H9 (cell line): ENCODE data around the gene GNB1L. TPM values are rescaled to one million over a fixed set of nuclear protein-coding genes. Genes with fewer than 3 reads are reported as not detected.

ENCODE experiments used
- DNase-seq: peaks from one replicate; pipeline ENCODE4 v3.0.0-alpha.2; 2017
- H2AFZ ChIP-seq: one replicate; pipeline ENCODE4 v1.6.1; 2013; ENCODE audit warnings: mild to moderate bottlenecking, low read length, control low read depth, moderate library complexity
- H2AK5ac ChIP-seq: 2 replicates; pipeline ENCODE4 v1.6.1; 2013; ENCODE audit warnings: low read length, control low read depth, mixed read lengths; ENCODE audit not compliant: insufficient read length
- H2BK120ac ChIP-seq: one replicate; pipeline ENCODE4 v1.6.1; 2013; ENCODE audit warnings: low read depth, mild to moderate bottlenecking, low read length, control low read depth, inconsistent platforms; ENCODE audit not compliant: poor library complexity, severe bottlenecking
- H2BK12ac ChIP-seq: 2 replicates; pipeline ENCODE4 v1.6.1; 2013; ENCODE audit warnings: low read length, control low read depth, mixed read lengths, low read depth; ENCODE audit not compliant: insufficient read length
- H2BK15ac ChIP-seq: 2 replicates; pipeline ENCODE4 v1.6.1; 2013; ENCODE audit warnings: low read depth, low read length, control low read depth
- H2BK20ac ChIP-seq: one replicate; pipeline ENCODE4 v1.6.1; 2013; ENCODE audit warnings: low read depth, mild to moderate bottlenecking, low read length, control low read depth, inconsistent platforms; ENCODE audit not compliant: poor library complexity, severe bottlenecking
- H2BK5ac ChIP-seq: 2 replicates; pipeline ENCODE4 v1.6.1; 2013; ENCODE audit warnings: low read length, control low read depth, mixed read lengths; ENCODE audit not compliant: insufficient read length
- H3K14ac ChIP-seq: 2 replicates; pipeline ENCODE4 v1.6.1; 2013; ENCODE audit warnings: low read length, control low read depth; ENCODE audit not compliant: insufficient read depth
- H3K18ac ChIP-seq: 2 replicates; pipeline ENCODE4 v1.6.1; 2013; ENCODE audit warnings: low read depth, mild to moderate bottlenecking, mixed read lengths, low read length, control low read depth; ENCODE audit not compliant: insufficient read length
- H3K23ac ChIP-seq: 2 replicates; pipeline ENCODE4 v1.6.1; 2013; ENCODE audit warnings: low read length, control low read depth, mixed read lengths, low read depth; ENCODE audit not compliant: insufficient read length
- H3K23me2 ChIP-seq: 2 replicates; pipeline ENCODE4 v1.6.1; 2013; ENCODE audit warnings: low read depth, mild to moderate bottlenecking, mixed read lengths, low read length, control low read depth; ENCODE audit not compliant: insufficient read length, poor library complexity, severe bottlenecking
- H3K27ac ChIP-seq: 2 replicates; pipeline ENCODE4 v1.5.1; 2013; ENCODE audit warnings: low read length, control low read depth, mixed read lengths, low read depth; ENCODE audit not compliant: insufficient read length
- H3K27me3 ChIP-seq: 2 replicates; pipeline ENCODE4 v1.6.1; 2013; ENCODE audit warnings: low read length, control low read depth, inconsistent platforms; ENCODE audit not compliant: insufficient read depth
- H3K4ac ChIP-seq: 2 replicates; pipeline ENCODE4 v1.6.1; 2013; ENCODE audit warnings: low read depth, mild to moderate bottlenecking, control low read depth, inconsistent platforms, low read length, moderate library complexity
- H3K4me1 ChIP-seq: 2 replicates; pipeline ENCODE4 v1.6.1; 2013; ENCODE audit warnings: low read length, control low read depth, inconsistent platforms; ENCODE audit not compliant: insufficient read depth
- H3K4me2 ChIP-seq: 2 replicates; pipeline ENCODE4 v1.6.1; 2013; ENCODE audit warnings: low read length, control low read depth, mixed read lengths; ENCODE audit not compliant: insufficient read length, insufficient read depth
- H3K56ac ChIP-seq: 2 replicates; pipeline ENCODE4 v1.6.1; 2013; ENCODE audit warnings: low read depth, mild to moderate bottlenecking, mixed read lengths, low read length, control low read depth; ENCODE audit not compliant: insufficient read length
- H3K79me1 ChIP-seq: 2 replicates; pipeline ENCODE4 v1.6.1; 2013; ENCODE audit warnings: low read depth, mild to moderate bottlenecking, moderate library complexity, low read length, control low read depth, inconsistent platforms; ENCODE audit not compliant: insufficient read depth, poor library complexity, severe bottlenecking
- H3K79me2 ChIP-seq: 2 replicates; pipeline ENCODE4 v1.6.1; 2013; ENCODE audit warnings: low read length, control low read depth, inconsistent platforms; ENCODE audit not compliant: insufficient read depth
- H3K9ac ChIP-seq: 2 replicates; pipeline ENCODE4 v1.6.1; 2013; ENCODE audit warnings: low read length, control low read depth, mixed read lengths; ENCODE audit not compliant: insufficient read length; ENCODE audit errors: extremely low read depth
- H3K9me3 ChIP-seq: one replicate; pipeline ENCODE4 v1.6.1; 2013; ENCODE audit warnings: low read depth, low read length, inconsistent platforms; ENCODE audit not compliant: control insufficient read depth
- H3T11ph ChIP-seq: one replicate; pipeline ENCODE4 v1.6.1; 2013; ENCODE audit warnings: mild to moderate bottlenecking, low read length, control low read depth, inconsistent platforms
- H4K20me1 ChIP-seq: one replicate; pipeline ENCODE4 v1.6.1; 2013; ENCODE audit not compliant: control insufficient read depth, insufficient read length, insufficient read depth
- H4K5ac ChIP-seq: 2 replicates; pipeline ENCODE4 v1.6.1; 2013; ENCODE audit warnings: low read depth, mild to moderate bottlenecking, mixed read lengths, low read length, control low read depth; ENCODE audit not compliant: insufficient read length
- H4K8ac ChIP-seq: replicated peaks from 2 replicates; pipeline ENCODE4 v1.6.1; 2013; ENCODE audit warnings: low read length, control low read depth, mixed read lengths, low read depth; ENCODE audit not compliant: insufficient read length
- H4K91ac ChIP-seq: 2 replicates; pipeline ENCODE4 v1.6.1; 2013; ENCODE audit warnings: low read depth, mild to moderate bottlenecking, moderate library complexity, mixed read lengths, low read length, control low read depth; ENCODE audit not compliant: insufficient read length
- H3K27ac Mint-ChIP-seq, 3 experiments: 2 replicates in 2 of 3; 3 replicates in 1 of 3; pipeline ENCODE4 v1.8.0; 2020 to 2021; ENCODE audit warnings: mixed read lengths in 3 of 3, mild to moderate bottlenecking in 1 of 3, moderate library complexity in 1 of 3
- H3K27me3 Mint-ChIP-seq: 2 replicates; pipeline ENCODE4 v1.8.0; 2021; ENCODE audit warnings: low read depth, mild to moderate bottlenecking, moderate library complexity, mixed read lengths
- H3K36me3 Mint-ChIP-seq, 3 experiments: 2 replicates in 2 of 3; 3 replicates in 1 of 3; pipeline ENCODE4 v1.8.0; 2020 to 2021; ENCODE audit warnings: low read depth in 3 of 3, mixed read lengths in 3 of 3; ENCODE audit not compliant: insufficient read depth in 1 of 3
- H3K4me1 Mint-ChIP-seq, 2 experiments: 2 replicates each; pipeline ENCODE4 v1.8.0; 2020; ENCODE audit warnings: mixed read lengths in 2 of 2
- H3K4me3 Mint-ChIP-seq, 2 experiments: 2 replicates in 1 of 2; 3 replicates in 1 of 2; pipeline ENCODE4 v1.8.0; 2020 to 2021; ENCODE audit warnings: mild to moderate bottlenecking in 2 of 2, mixed read lengths in 2 of 2, moderate library complexity in 1 of 2
- H3K9me3 Mint-ChIP-seq, 2 experiments: 2 replicates in 1 of 2; 3 replicates in 1 of 2; pipeline ENCODE4 v1.8.0; 2020; ENCODE audit warnings: mild to moderate bottlenecking in 2 of 2, mixed read lengths in 2 of 2, moderate library complexity in 1 of 2
- CTCF ChIP-seq: fragments of 200-600 bp; sonication (generic); conservative IDR thresholded peaks from 3 replicates; pipeline ENCODE4 v1.8.0; 2021; ENCODE audit warnings: antibody characterized with exemption, mild to moderate bottlenecking
- WGBS: extraction: QIAGEN DNeasy Blood & Tissue Kit; methylation state at CpG from one replicate; pipeline ENCODE4 v1.1.7; 2013; ENCODE audit warnings: missing lambda C conversion rate, low lambda C conversion rate, mixed read lengths; ENCODE audit not compliant: insufficient read length; ENCODE audit errors: extremely low coverage; 5-methylcytosine and 5-hydroxymethylcytosine counted together
- total RNA-seq: library from RNA; stranded (reverse); gene quantifications from 2 replicates; pipeline ENCODE4 v1.2.1, GENCODE V29; 2021

Gene GNB1L
- total RNA-seq, 1 experiment from 2014 or later, result 22.4 TPM

DNA sequence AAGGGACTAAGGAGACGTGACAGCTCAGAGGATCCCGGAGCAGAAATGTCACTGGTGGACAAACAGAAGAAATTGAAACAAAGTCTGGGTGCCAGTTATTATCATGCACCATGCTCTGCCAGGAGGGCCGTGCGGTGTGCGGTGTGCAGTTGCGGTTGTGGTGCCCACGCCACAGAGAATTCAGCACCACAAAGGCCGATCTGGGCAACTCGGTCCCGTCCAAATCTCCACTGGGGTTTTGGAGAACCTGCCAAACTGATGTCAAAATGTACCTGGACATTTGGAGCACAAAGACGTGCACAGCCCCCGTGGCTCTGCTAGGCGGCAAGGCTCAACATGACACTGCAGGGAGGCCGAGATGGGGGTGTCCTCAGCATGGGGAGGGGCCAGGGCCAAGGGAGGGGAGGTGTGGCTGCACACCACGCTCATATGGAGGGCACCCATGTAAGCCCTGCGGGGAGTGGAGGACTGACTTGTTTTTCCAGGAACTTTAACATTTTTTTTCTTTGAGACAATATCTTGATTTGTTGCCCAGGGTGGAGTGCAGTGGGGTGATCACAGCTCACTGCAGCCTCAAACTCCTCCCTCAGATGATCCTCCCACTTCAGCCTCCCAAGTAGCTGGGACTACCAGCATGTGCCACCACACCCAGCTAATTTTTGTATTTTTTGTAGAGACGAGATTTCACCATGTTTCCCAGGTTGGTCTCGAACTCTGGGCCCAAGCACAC, 39.4 kb downstream of the GNB1L start:
- H4K91ac ChIP-seq, result no peak overlapping the region

More for the DNA sequence above, 39.4 kb downstream of the GNB1L start:
- Mint-ChIP-seq H3K4me3 (no peak overlapping the region), H3K4me1 (peaks cover 0 to 7% of the 10 kb centered on the region in 2 experiments; a peak in 1 of 4 replicates), H3K27ac (peak overlapping the region in 1 of 3 experiments; percentile 61; a peak in 1 of 7 replicates), H3K9me3 (no peaks in the 10 kb centered on the region), H3K36me3 (peaks cover 0 to 13% (median 0%) of the 10 kb centered on the region in 3 experiments; a peak in 3 of 7 replicates), H3K27me3 (no peaks in the 10 kb centered on the region)
- Histone ChIP-seq H3K4ac (no peak overlapping the region), H3K23me2 (no peaks in the 10 kb centered on the region), H2AFZ (no peak overlapping the region), H3K23ac (no peak overlapping the region), H3K9ac (no peak overlapping the region), H2BK120ac (no peak overlapping the region), H4K8ac (no peak overlapping the region), H3K4me2 (no peak overlapping the region), H2BK12ac (no peak overlapping the region), H2BK20ac (no peak overlapping the region), H3K4me1 (no peaks in the 10 kb centered on the region), H3K79me1 (no peaks in the 10 kb centered on the region), H3K79me2 (no peaks in the 10 kb centered on the region), H2AK5ac (no peak overlapping the region), H3T11ph (no peak overlapping the region), H3K27ac (no peak overlapping the region), H2BK5ac (no peak overlapping the region), H3K27me3 (no peaks in the 10 kb centered on the region), H3K9me3 (no peaks in the 10 kb centered on the region), H2BK15ac (no peak overlapping the region), H4K5ac (no peak overlapping the region), H3K18ac (no peak overlapping the region), H4K20me1 (no peaks in the 10 kb centered on the region), H3K56ac (no peak overlapping the region), H3K14ac (no peak overlapping the region)
- no CpG with 5 or more reads among the region's 18 CpGs for WGBS
- DNase-seq, result no peak
- no peak for TF ChIP-seq CTCF
